A549 (cell line): ENCODE measurements around the gene PPM1J. TPM values are rescaled to one million over a fixed set of nuclear protein-coding genes. Genes with fewer than 3 reads are reported as not detected.

Source experiments
- ATAC-seq, 2 experiments: fragments of 200-7000 bp in 1 of 2; fragments of >200 bp in 1 of 2; cut with Nextera tagmentation in 1 of 2; cut with Tn5 transposase in 1 of 2; 3 replicates each; pipeline versions ENCODE4 v1.8.0 to v1.9.1; 2018 to 2020; ENCODE audit warnings: mild to moderate bottlenecking in 1 of 2, moderate library complexity in 1 of 2
- CTCF ChIA-PET: fragments of 300-600 bp; sonication (Branson Sonifier 250); formaldehyde crosslinking; extraction: SDS; loops from one replicate; lab custom pipeline; 2021; ENCODE audit warnings: antibody characterized with exemption, inconsistent platforms; lab: Yijun Ruan, JAX
- POLR2A ChIA-PET: fragments of 350-600 bp; formaldehyde crosslinking; extraction: SDS; loops from one replicate; lab custom pipeline; 2021; ENCODE audit warnings: antibody characterized with exemption, inconsistent platforms; lab: Yijun Ruan, JAX
- DNase-seq, 2 experiments: peaks; one replicate each; pipeline versions ENCODE4 v3.0.0 to v3.0.0-alpha.2; 2011 to 2016; ENCODE audit warnings: low read depth in 1 of 2, low spot score in 1 of 2
- FAIRE-seq: peaks from 2 replicates; lab custom pipeline; 2011; peaks lifted over from hg19 to GRCh38; lab: Jason Lieb, UNC
- H3K27ac ChIP-seq, 2 experiments: fragments of >200 bp; sonication (Bioruptor Twin); formaldehyde crosslinking; 3 replicates each; pipeline ENCODE4 v1.5.1; 2016 to 2017
- H3K4me1 ChIP-seq: fragments of >200 bp; sonication (Bioruptor Twin); formaldehyde crosslinking; 3 replicates; pipeline ENCODE4 v1.6.1; 2016
- H3K4me2 ChIP-seq: fragments of >200 bp; sonication (Bioruptor Twin); formaldehyde crosslinking; 3 replicates; pipeline ENCODE4 v1.6.1; 2016
- H3K4me3 ChIP-seq: fragments of >200 bp; sonication (Bioruptor Twin); formaldehyde crosslinking; 3 replicates; pipeline ENCODE4 v1.5.1; 2016
- H3K9me3 ChIP-seq: fragments of >200 bp; sonication (Bioruptor Twin); formaldehyde crosslinking; 3 replicates; pipeline ENCODE4 v1.6.1; 2016
- ATOH8 ChIP-seq: fragments of 250-450 bp; sonication (Bioruptor Pico); IDR thresholded peaks from 2 replicates; pipeline ENCODE4 v1.5.0; 2020; ENCODE audit warnings: low read depth, mild to moderate bottlenecking, moderate library complexity
- BCL3 ChIP-seq: fragments of >200 bp; sonication (Bioruptor Twin); formaldehyde crosslinking; IDR thresholded peaks from 3 replicates; pipeline ENCODE4 v1.6.1; 2016
- CBX8 ChIP-seq: fragments of 200-600 bp; sonication (generic); IDR thresholded peaks from 2 replicates; pipeline ENCODE4 v1.6.1; 2016
- CHD4 ChIP-seq: fragments of 200-600 bp; sonication (generic); IDR thresholded peaks from 2 replicates; pipeline ENCODE4 v1.6.1; 2016; ENCODE audit warnings: antibody characterized with exemption, mild to moderate bottlenecking, borderline replicate concordance
- CTCF ChIP-seq: fragments of >200 bp; sonication (Bioruptor Twin); formaldehyde crosslinking; IDR thresholded peaks from 3 replicates; pipeline ENCODE4 v1.5.1; 2016
- E2F6 ChIP-seq: IDR thresholded peaks from 2 replicates; pipeline ENCODE4 v1.6.1; 2012; ENCODE audit warnings: low read depth, borderline replicate concordance
- EP300 ChIP-seq, 2 experiments: fragments of >200 bp; sonication (Bioruptor Twin); formaldehyde crosslinking; IDR thresholded peaks; 2 replicates in 1 of 2; 3 replicates in 1 of 2; pipeline ENCODE4 v1.6.1; 2016 to 2017
- ESRRA ChIP-seq: fragments of 150-350 bp; IDR thresholded peaks from 2 replicates; pipeline ENCODE4 v1.6.1; 2014; ENCODE audit warnings: mild to moderate bottlenecking, low read length, borderline replicate concordance
- FOXS1 ChIP-seq: fragments of 250-450 bp; sonication (Bioruptor Pico); IDR thresholded peaks from 2 replicates; pipeline ENCODE4 v1.5.0; 2020; ENCODE audit warnings: mild to moderate bottlenecking, moderate library complexity
- GATA3 ChIP-seq: IDR thresholded peaks from 2 replicates; pipeline ENCODE4 v1.6.1; 2012; ENCODE audit warnings: borderline replicate concordance
- HDAC2 ChIP-seq: fragments of 200-600 bp; sonication (generic); IDR thresholded peaks from 2 replicates; pipeline ENCODE4 v1.6.1; 2016
- HEYL ChIP-seq: fragments of 250-450 bp; sonication (Bioruptor Pico); IDR thresholded peaks from 2 replicates; pipeline ENCODE4 v1.8.0; 2021; ENCODE audit warnings: mild to moderate bottlenecking, moderate library complexity
- HOXA7 ChIP-seq: fragments of 250-450 bp; sonication (Bioruptor Pico); IDR thresholded peaks from 2 replicates; pipeline ENCODE4 v1.5.0; 2020; ENCODE audit warnings: mild to moderate bottlenecking, moderate library complexity
- HOXB5 ChIP-seq: fragments of 250-450 bp; sonication (Bioruptor Pico); IDR thresholded peaks from 2 replicates; pipeline ENCODE4 v1.5.0; 2020; ENCODE audit warnings: mild to moderate bottlenecking, moderate library complexity
- JUN ChIP-seq, 2 experiments: fragments of >200 bp; sonication (Bioruptor Twin); formaldehyde crosslinking; IDR thresholded peaks; 2 replicates in 1 of 2; 3 replicates in 1 of 2; pipeline ENCODE4 v1.6.1; 2016 to 2017
- JUNB ChIP-seq: fragments of >200 bp; sonication (Bioruptor Twin); formaldehyde crosslinking; IDR thresholded peaks from 2 replicates; pipeline ENCODE4 v1.6.1; 2016
- KDM1A ChIP-seq: fragments of 200-600 bp; sonication (generic); IDR thresholded peaks from 2 replicates; pipeline ENCODE4 v1.6.1; 2016; ENCODE audit warnings: low read depth, mild to moderate bottlenecking
- KDM5A ChIP-seq: fragments of 200-600 bp; sonication (generic); IDR thresholded peaks from 2 replicates; pipeline ENCODE4 v1.6.1; 2016; ENCODE audit warnings: antibody characterized with exemption, mild to moderate bottlenecking
- MAX ChIP-seq: IDR thresholded peaks from 2 replicates; pipeline ENCODE4 v1.6.1; 2012
- MYC ChIP-seq: IDR thresholded peaks from 2 replicates; pipeline ENCODE4 v1.6.1; 2012; ENCODE audit warnings: mild to moderate bottlenecking, inconsistent platforms, low read length, improper control_type of control experiment, borderline replicate concordance
- NPAS2 ChIP-seq: fragments of 250-450 bp; sonication (Bioruptor Pico); IDR thresholded peaks from 2 replicates; pipeline ENCODE4 v1.8.0; 2022; ENCODE audit warnings: mild to moderate bottlenecking, moderate library complexity, borderline replicate concordance
- PBX3 ChIP-seq: IDR thresholded peaks from 2 replicates; pipeline ENCODE4 v1.6.1; 2012
- POLR2A ChIP-seq: IDR thresholded peaks from 2 replicates; pipeline ENCODE4 v1.6.1; 2012; ENCODE audit warnings: mild to moderate bottlenecking, low read length
- RFX5 ChIP-seq: fragments of 450-650 bp; IDR thresholded peaks from 2 replicates; pipeline ENCODE4 v1.7.1; 2014; ENCODE audit warnings: antibody characterized with exemption, mild to moderate bottlenecking, moderate library complexity
- RNF2 ChIP-seq: fragments of 200-600 bp; sonication (generic); IDR thresholded peaks from 2 replicates; pipeline ENCODE4 v1.6.1; 2016; ENCODE audit warnings: low read depth, mild to moderate bottlenecking, antibody characterized with exemption, moderate library complexity, borderline replicate concordance
- SMC3 ChIP-seq: fragments of >200 bp; sonication (Bioruptor Twin); formaldehyde crosslinking; IDR thresholded peaks from 3 replicates; pipeline ENCODE4 v1.6.1; 2018; ENCODE audit warnings: inconsistent platforms
- TP53 ChIP-seq: fragments of 250-450 bp; sonication (Bioruptor Pico); IDR thresholded peaks from 2 replicates; pipeline ENCODE4 v1.5.0; 2021; ENCODE audit warnings: mild to moderate bottlenecking, moderate library complexity
- USF2 ChIP-seq: fragments of 450-650 bp; IDR thresholded peaks from 2 replicates; pipeline ENCODE4 v1.6.1; 2014; ENCODE audit warnings: antibody characterized with exemption
- ZC3H11A ChIP-seq: fragments of 450-650 bp; IDR thresholded peaks from 2 replicates; pipeline ENCODE4 v1.6.1; 2014; ENCODE audit warnings: antibody characterized with exemption, mild to moderate bottlenecking
- ZFP36 ChIP-seq: fragments of 450-650 bp; IDR thresholded peaks from 2 replicates; pipeline ENCODE4 v1.6.1; 2014; ENCODE audit warnings: borderline replicate concordance; ENCODE audit not compliant: partially characterized antibody
- WGBS: methylation state at CpG from one replicate; pipeline ENCODE4 v1.1.6; 2017; ENCODE audit errors: missing lambda C conversion rate; 5-methylcytosine and 5-hydroxymethylcytosine counted together
- polyA plus RNA-seq, 4 experiments: library from polyadenylated mRNA; depleted of rRNA in 3 of 4; stranded (reverse); fragments of >200 nt; fragmentation: RNase III in 1 of 4; extraction: RNeasy Plus Mini Kit Qiagen cat#74134 plus additional on column Dnase treatment in 1 of 4; gene quantifications; 2 replicates in 3 of 4; 3 replicates in 1 of 4; pipeline ENCODE4 v1.2.3, GENCODE V29; 2011 to 2017

PPM1J gene
- polyA plus RNA-seq, 2 of the 4 experiments (the other 2 are of a cell fraction) = 0.32 to 0.62 TPM

GRCh38 chr1:112687785-112688496, 27.2 kb downstream of the PPM1J start:
- 87% methylated on average over 12 of the region's 13 CpGs for WGBS
- H3K4me1 ChIP-seq = no peaks in the 10 kb centered on the region

GRCh38 chr1:112687361-112687760, 27.8 kb downstream of the PPM1J start:
- ChIA-PET POLR2A (no interaction called here), CTCF (no interaction called here)
- Histone ChIP-seq H3K4me3 (no peak overlapping the region), H3K4me1 (no peaks in the 10 kb centered on the region), H3K27ac (no peak overlapping the region), H3K4me2 (no peak overlapping the region), H3K9me3 (no peaks in the 10 kb centered on the region)
- no peak for TF ChIP-seq GATA3
- no peak for TF ChIP-seq CBX8
- TF ChIP-seq KDM1A = no peak
- TF ChIP-seq HDAC2 = no peak
- no peak for TF ChIP-seq SMC3
- no peak for TF ChIP-seq HOXA7 (CRISPR knock-in tag)
- TF ChIP-seq ZFP36 = no peak
- no peak for TF ChIP-seq POLR2A
- DNase-seq (no peak), ATAC-seq (no peak), FAIRE-seq (no peak)
- 92% methylated on average over 4 of the region's 4 CpGs for WGBS

More at GRCh38 chr1:112687785-112688496, 27.2 kb downstream of the PPM1J start:
- POLR2A ChIA-PET = no interaction called here
- TF ChIP-seq USF2 (no peak), FOXS1 (CRISPR knock-in tag) (no peak), HDAC2 (no peak), CHD4 (no peak), MYC (no peak), MAX (no peak), BCL3 (no peak), HOXB5 (CRISPR knock-in tag) (no peak), E2F6 (no peak), KDM1A (no peak), TP53 (CRISPR knock-in tag) (no peak), EP300 (IDR thresholded peaks at IDR 0.05) (no peak)
- DNase-seq (no peak), FAIRE-seq (no peak), ATAC-seq (no peak)
- Histone ChIP-seq H3K9me3 (no peaks in the 10 kb centered on the region), H3K27ac (no peak overlapping the region), H3K4me3 (no peak overlapping the region), H3K4me2 (no peak overlapping the region)
- CTCF ChIA-PET = interaction anchor here (1.3 kb wide), 1 partner anchor 20 kb away, joined by 3 read pairs; no protein-coding TSS in a partner anchor

GRCh38 chr1:112686835-112687234, 28.3 kb downstream of the PPM1J start:
- WGBS = 87% methylated on average over 4 of the region's 4 CpGs
- CTCF ChIA-PET = no interaction called here
- POLR2A ChIA-PET = no interaction called here
- H3K4me1 ChIP-seq = no peaks in the 10 kb centered on the region
- no peaks in the 10 kb centered on the region for H3K9me3 ChIP-seq
- DNase-seq = no peak
- no peak for FAIRE-seq
- ATAC-seq = no peak
- H3K27ac ChIP-seq = no peak overlapping the region
- no peak overlapping the region for H3K4me2 ChIP-seq
- no peak overlapping the region for H3K4me3 ChIP-seq
- TF ChIP-seq ESRRA (no peak), RFX5 (no peak), NPAS2 (no peak), HOXA7 (CRISPR knock-in tag) (no peak), JUN (IDR thresholded peaks at IDR 0.05) (no peak), KDM5A (no peak), PBX3 (no peak), JUNB (no peak), HDAC2 (no peak), ZC3H11A (no peak), RNF2 (no peak), ZFP36 (no peak), HEYL (CRISPR knock-in tag) (no peak), ATOH8 (no peak), CHD4 (no peak), CTCF (no peak)
